GM23338 (cell line): Measurements from ENCODE around the gene CLCN6. TPM values are rescaled to one million over a fixed set of nuclear protein-coding genes. Genes with fewer than 3 reads are reported as not detected.

Experiments used
- ATAC-seq: fragments of 200-7000 bp; cut with Tn5 transposase; 3 replicates; pipeline ENCODE4 v1.9.1; 2020
- DNase-seq: peaks from one replicate; pipeline ENCODE4 v3.0.0-alpha.2; 2015; ENCODE audit warnings: low spot score
- H2AFZ ChIP-seq: fragments of 200-600 bp; sonication (generic); 2 replicates; pipeline ENCODE4 v1.8.0; 2016; ENCODE audit warnings: antibody characterized with exemption, mild to moderate bottlenecking, moderate library complexity
- H3F3A ChIP-seq: fragments of 200-600 bp; sonication (generic); replicated peaks from 2 replicates; pipeline ENCODE4 v1.8.0; 2017; ENCODE audit warnings: antibody characterized with exemption, mixed run types, low read depth
- H3K27ac ChIP-seq: fragments of 200-600 bp; sonication (generic); 2 replicates; pipeline ENCODE4 v1.6.1; 2016; ENCODE audit warnings: low read depth
- H3K27me3 ChIP-seq: fragments of 200-600 bp; sonication (generic); 2 replicates; pipeline ENCODE4 v1.8.0; 2016; ENCODE audit warnings: mild to moderate bottlenecking, mixed run types, moderate library complexity; ENCODE audit not compliant: insufficient read depth
- H3K36me3 ChIP-seq: fragments of 200-600 bp; sonication (generic); 2 replicates; pipeline ENCODE4 v1.8.0; 2016; ENCODE audit warnings: mild to moderate bottlenecking; ENCODE audit not compliant: insufficient read depth
- H3K4me1 ChIP-seq: fragments of 200-600 bp; sonication (generic); 2 replicates; pipeline ENCODE4 v1.8.0; 2016; ENCODE audit warnings: mild to moderate bottlenecking, moderate library complexity; ENCODE audit not compliant: insufficient read depth
- H3K4me2 ChIP-seq: fragments of 200-600 bp; sonication (generic); 2 replicates; pipeline ENCODE4 v1.7.1; 2017; ENCODE audit warnings: mixed run types
- H3K4me3 ChIP-seq: fragments of 200-600 bp; sonication (generic); 2 replicates; pipeline ENCODE4 v1.6.1; 2016; ENCODE audit warnings: mixed run types
- H3K79me2 ChIP-seq: fragments of 200-600 bp; sonication (generic); replicated peaks from 2 replicates; pipeline ENCODE4 v1.8.0; 2017; ENCODE audit warnings: mild to moderate bottlenecking; ENCODE audit not compliant: insufficient read depth
- H3K9me2 ChIP-seq: fragments of 200-600 bp; sonication (generic); 2 replicates; pipeline ENCODE4 v1.8.0; 2017; ENCODE audit not compliant: insufficient read depth
- H4K20me1 ChIP-seq: fragments of 200-600 bp; sonication (generic); replicated peaks from 2 replicates; pipeline ENCODE4 v1.8.0; 2017; ENCODE audit warnings: mild to moderate bottlenecking; ENCODE audit not compliant: insufficient read depth
- H3K27ac Mint-ChIP-seq: 2 replicates; pipeline ENCODE4 v1.8.0; 2020; ENCODE audit warnings: inconsistent platforms, mild to moderate bottlenecking, moderate library complexity, mixed read lengths
- H3K27me3 Mint-ChIP-seq: 3 replicates; pipeline ENCODE4 v1.8.0; 2022; ENCODE audit warnings: low read depth, mild to moderate bottlenecking, moderate library complexity, mixed read lengths, inconsistent platforms; ENCODE audit not compliant: insufficient read depth, poor library complexity
- H3K36me3 Mint-ChIP-seq: 3 replicates; pipeline ENCODE4 v1.8.0; 2021; ENCODE audit warnings: low read depth, mild to moderate bottlenecking, inconsistent platforms, moderate library complexity, mixed read lengths
- H3K4me1 Mint-ChIP-seq: 3 replicates; pipeline ENCODE4 v1.8.0; 2020; ENCODE audit warnings: mild to moderate bottlenecking, inconsistent platforms, mixed read lengths
- H3K4me3 Mint-ChIP-seq: 3 replicates; pipeline ENCODE4 v1.8.0; 2021; ENCODE audit warnings: moderate library complexity, mild to moderate bottlenecking, inconsistent platforms, mixed read lengths
- H3K9me3 Mint-ChIP-seq: 3 replicates; pipeline ENCODE4 v1.8.0; 2020; ENCODE audit warnings: moderate library complexity, mild to moderate bottlenecking, inconsistent platforms, mixed read lengths
- CREB1 ChIP-seq: fragments of 250-450 bp; sonication (Bioruptor Pico); IDR thresholded peaks from 2 replicates; pipeline ENCODE4 v1.5.0; 2020; ENCODE audit warnings: low read depth, mild to moderate bottlenecking, moderate library complexity
- EZH2 ChIP-seq: fragments of 200-600 bp; sonication (generic); IDR thresholded peaks from one replicate; pipeline ENCODE4 v1.8.0; 2017; ENCODE audit warnings: antibody characterized with exemption, mild to moderate bottlenecking, low read depth; ENCODE audit not compliant: unreplicated experiment
- EZH2phosphoT487 ChIP-seq: fragments of 200-600 bp; sonication (generic); IDR thresholded peaks from one replicate; pipeline ENCODE4 v1.8.1; 2018; ENCODE audit warnings: antibody characterized with exemption; ENCODE audit not compliant: unreplicated experiment
- JUNB ChIP-seq: IDR thresholded peaks from one replicate; pipeline ENCODE4 v1.6.1; 2016; ENCODE audit warnings: antibody characterized with exemption; ENCODE audit not compliant: unreplicated experiment
- NANOG ChIP-seq: IDR thresholded peaks from 2 replicates; pipeline ENCODE4 v1.6.1; 2016; ENCODE audit warnings: antibody characterized with exemption, borderline replicate concordance
- POLR2AphosphoS5 ChIP-seq: IDR thresholded peaks from 2 replicates; pipeline ENCODE4 v1.6.1; 2016; ENCODE audit warnings: antibody characterized with exemption, low read depth
- STAT1 ChIP-seq: IDR thresholded peaks from one replicate; pipeline ENCODE4 v1.6.1; 2016; ENCODE audit warnings: antibody characterized with exemption; ENCODE audit not compliant: unreplicated experiment
- ZNF114 ChIP-seq: fragments of 250-450 bp; sonication (Bioruptor Pico); IDR thresholded peaks from 2 replicates; pipeline ENCODE4 v1.5.0; 2020; ENCODE audit warnings: mild to moderate bottlenecking, moderate library complexity
- ZNF331 ChIP-seq: fragments of 250-450 bp; sonication (Bioruptor Pico); IDR thresholded peaks from 2 replicates; pipeline ENCODE4 v1.5.0; 2020; ENCODE audit warnings: low read depth, mild to moderate bottlenecking, moderate library complexity
- polyA plus RNA-seq: library from polyadenylated mRNA; unstranded; fragments of >200 nt; fragmentation: Nextera tagmentation; extraction: Ambion mirVana; gene quantifications from 2 replicates; pipeline ENCODE4 v1.2.1, GENCODE V29; 2016
- total RNA-seq: library from RNA; depleted of rRNA; stranded (reverse); fragments of >200 nt; shearing (Covaris generic); gene quantifications from 2 replicates; pipeline ENCODE4 v1.2.3, GENCODE V29; 2014
- TF ChIP-seq, protein P1 (sequence below): fragments of 250-450 bp; sonication (Bioruptor Pico); IDR thresholded peaks from 2 replicates; pipeline ENCODE4 v1.5.0; 2020; ENCODE audit warnings: mild to moderate bottlenecking, moderate library complexity
- TF ChIP-seq, protein P2 (sequence below): IDR thresholded peaks from one replicate; pipeline ENCODE4 v1.6.1; 2018; ENCODE audit warnings: antibody characterized with exemption; ENCODE audit not compliant: unreplicated experiment
- TF ChIP-seq, protein P3 (sequence below), 2 experiments: fragments of 200-600 bp in 1 of 2; sonication (generic) in 1 of 2; conservative IDR thresholded peaks; 2 replicates each; pipeline versions ENCODE4 v1.5.1 to v1.6.1; 2016 to 2017; ENCODE audit warnings: antibody characterized with exemption in 2 of 2, low read depth in 2 of 2, mild to moderate bottlenecking in 2 of 2, moderate library complexity in 1 of 2

Gene CLCN6
- total and polyA plus RNA-seq, 2 experiments from 2014 or later, result 16.0 to 22.6 TPM

DNA sequence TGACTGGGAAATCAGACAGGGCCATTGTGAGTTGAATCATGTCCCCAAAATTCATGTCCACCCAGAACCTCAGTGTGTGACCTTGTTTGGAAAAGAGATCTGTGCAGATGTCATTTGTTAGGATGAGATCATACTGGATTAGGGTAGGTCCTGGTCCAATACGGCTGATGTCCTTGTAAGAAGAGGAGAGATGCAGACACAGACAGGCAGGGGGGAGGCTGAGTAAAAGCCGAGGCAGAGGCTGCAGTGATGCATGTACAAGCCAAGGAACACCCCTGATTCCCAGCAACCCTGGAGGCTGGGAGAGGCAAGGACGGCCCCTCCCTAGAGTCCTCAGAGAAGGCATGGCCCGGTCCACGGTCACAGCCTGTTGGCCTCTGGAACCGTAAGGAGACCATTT lies 68.6 kb downstream of the CLCN6 start:
- H3K27me3 Mint-ChIP-seq, result peaks cover 14% of the 10 kb centered on the region
- TF ChIP-seq EZH2phosphoT487 (no peak), JUNB (no peak), EZH2 (no peak), ZNF114 (CRISPR knock-in tag) (no peak), NANOG (no peak), STAT1 (no peak), ZNF331 (no peak), CREB1 (CRISPR knock-in tag) (no peak), POLR2AphosphoS5 (no peak)
- TF ChIP-seq, protein P1, sequence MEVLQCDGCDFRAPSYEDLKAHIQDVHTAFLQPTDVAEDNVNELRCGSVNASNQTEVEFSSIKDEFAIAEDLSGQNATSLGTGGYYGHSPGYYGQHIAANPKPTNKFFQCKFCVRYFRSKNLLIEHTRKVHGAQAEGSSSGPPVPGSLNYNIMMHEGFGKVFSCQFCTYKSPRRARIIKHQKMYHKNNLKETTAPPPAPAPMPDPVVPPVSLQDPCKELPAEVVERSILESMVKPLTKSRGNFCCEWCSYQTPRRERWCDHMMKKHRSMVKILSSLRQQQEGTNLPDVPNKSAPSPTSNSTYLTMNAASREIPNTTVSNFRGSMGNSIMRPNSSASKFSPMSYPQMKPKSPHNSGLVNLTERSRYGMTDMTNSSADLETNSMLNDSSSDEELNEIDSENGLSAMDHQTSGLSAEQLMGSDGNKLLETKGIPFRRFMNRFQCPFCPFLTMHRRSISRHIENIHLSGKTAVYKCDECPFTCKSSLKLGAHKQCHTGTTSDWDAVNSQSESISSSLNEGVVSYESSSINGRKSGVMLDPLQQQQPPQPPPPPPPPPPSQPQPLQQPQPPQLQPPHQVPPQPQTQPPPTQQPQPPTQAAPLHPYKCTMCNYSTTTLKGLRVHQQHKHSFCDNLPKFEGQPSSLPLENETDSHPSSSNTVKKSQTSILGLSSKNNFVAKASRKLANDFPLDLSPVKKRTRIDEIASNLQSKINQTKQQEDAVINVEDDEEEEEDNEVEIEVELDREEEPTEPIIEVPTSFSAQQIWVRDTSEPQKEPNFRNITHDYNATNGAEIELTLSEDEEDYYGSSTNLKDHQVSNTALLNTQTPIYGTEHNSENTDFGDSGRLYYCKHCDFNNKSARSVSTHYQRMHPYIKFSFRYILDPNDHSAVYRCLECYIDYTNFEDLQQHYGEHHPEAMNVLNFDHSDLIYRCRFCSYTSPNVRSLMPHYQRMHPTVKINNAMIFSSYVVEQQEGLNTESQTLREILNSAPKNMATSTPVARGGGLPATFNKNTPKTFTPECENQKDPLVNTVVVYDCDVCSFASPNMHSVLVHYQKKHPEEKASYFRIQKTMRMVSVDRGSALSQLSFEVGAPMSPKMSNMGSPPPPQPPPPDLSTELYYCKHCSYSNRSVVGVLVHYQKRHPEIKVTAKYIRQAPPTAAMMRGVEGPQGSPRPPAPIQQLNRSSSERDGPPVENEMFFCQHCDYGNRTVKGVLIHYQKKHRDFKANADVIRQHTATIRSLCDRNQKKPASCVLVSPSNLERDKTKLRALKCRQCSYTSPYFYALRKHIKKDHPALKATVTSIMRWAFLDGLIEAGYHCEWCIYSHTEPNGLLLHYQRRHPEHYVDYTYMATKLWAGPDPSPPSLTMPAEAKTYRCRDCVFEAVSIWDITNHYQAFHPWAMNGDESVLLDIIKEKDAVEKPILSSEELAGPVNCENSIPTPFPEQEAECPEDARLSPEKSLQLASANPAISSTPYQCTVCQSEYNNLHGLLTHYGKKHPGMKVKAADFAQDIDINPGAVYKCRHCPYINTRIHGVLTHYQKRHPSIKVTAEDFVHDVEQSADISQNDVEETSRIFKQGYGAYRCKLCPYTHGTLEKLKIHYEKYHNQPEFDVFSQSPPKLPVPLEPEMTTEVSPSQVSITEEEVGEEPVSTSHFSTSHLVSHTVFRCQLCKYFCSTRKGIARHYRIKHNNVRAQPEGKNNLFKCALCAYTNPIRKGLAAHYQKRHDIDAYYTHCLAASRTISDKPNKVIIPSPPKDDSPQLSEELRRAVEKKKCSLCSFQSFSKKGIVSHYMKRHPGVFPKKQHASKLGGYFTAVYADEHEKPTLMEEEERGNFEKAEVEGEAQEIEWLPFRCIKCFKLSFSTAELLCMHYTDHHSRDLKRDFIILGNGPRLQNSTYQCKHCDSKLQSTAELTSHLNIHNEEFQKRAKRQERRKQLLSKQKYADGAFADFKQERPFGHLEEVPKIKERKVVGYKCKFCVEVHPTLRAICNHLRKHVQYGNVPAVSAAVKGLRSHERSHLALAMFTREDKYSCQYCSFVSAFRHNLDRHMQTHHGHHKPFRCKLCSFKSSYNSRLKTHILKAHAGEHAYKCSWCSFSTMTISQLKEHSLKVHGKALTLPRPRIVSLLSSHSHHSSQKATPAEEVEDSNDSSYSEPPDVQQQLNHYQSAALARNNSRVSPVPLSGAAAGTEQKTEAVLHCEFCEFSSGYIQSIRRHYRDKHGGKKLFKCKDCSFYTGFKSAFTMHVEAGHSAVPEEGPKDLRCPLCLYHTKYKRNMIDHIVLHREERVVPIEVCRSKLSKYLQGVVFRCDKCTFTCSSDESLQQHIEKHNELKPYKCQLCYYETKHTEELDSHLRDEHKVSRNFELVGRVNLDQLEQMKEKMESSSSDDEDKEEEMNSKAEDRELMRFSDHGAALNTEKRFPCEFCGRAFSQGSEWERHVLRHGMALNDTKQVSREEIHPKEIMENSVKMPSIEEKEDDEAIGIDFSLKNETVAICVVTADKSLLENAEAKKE (CRISPR knock-in tag), result no peak
- TF ChIP-seq, protein P2, sequence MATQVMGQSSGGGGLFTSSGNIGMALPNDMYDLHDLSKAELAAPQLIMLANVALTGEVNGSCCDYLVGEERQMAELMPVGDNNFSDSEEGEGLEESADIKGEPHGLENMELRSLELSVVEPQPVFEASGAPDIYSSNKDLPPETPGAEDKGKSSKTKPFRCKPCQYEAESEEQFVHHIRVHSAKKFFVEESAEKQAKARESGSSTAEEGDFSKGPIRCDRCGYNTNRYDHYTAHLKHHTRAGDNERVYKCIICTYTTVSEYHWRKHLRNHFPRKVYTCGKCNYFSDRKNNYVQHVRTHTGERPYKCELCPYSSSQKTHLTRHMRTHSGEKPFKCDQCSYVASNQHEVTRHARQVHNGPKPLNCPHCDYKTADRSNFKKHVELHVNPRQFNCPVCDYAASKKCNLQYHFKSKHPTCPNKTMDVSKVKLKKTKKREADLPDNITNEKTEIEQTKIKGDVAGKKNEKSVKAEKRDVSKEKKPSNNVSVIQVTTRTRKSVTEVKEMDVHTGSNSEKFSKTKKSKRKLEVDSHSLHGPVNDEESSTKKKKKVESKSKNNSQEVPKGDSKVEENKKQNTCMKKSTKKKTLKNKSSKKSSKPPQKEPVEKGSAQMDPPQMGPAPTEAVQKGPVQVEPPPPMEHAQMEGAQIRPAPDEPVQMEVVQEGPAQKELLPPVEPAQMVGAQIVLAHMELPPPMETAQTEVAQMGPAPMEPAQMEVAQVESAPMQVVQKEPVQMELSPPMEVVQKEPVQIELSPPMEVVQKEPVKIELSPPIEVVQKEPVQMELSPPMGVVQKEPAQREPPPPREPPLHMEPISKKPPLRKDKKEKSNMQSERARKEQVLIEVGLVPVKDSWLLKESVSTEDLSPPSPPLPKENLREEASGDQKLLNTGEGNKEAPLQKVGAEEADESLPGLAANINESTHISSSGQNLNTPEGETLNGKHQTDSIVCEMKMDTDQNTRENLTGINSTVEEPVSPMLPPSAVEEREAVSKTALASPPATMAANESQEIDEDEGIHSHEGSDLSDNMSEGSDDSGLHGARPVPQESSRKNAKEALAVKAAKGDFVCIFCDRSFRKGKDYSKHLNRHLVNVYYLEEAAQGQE, result no peak
- TF ChIP-seq, protein P3, sequence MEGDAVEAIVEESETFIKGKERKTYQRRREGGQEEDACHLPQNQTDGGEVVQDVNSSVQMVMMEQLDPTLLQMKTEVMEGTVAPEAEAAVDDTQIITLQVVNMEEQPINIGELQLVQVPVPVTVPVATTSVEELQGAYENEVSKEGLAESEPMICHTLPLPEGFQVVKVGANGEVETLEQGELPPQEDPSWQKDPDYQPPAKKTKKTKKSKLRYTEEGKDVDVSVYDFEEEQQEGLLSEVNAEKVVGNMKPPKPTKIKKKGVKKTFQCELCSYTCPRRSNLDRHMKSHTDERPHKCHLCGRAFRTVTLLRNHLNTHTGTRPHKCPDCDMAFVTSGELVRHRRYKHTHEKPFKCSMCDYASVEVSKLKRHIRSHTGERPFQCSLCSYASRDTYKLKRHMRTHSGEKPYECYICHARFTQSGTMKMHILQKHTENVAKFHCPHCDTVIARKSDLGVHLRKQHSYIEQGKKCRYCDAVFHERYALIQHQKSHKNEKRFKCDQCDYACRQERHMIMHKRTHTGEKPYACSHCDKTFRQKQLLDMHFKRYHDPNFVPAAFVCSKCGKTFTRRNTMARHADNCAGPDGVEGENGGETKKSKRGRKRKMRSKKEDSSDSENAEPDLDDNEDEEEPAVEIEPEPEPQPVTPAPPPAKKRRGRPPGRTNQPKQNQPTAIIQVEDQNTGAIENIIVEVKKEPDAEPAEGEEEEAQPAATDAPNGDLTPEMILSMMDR (conservative IDR thresholded peaks at IDR 0.05; ENCODE audit: low read depth in 2 of 2), result no peak
- no peaks in the 10 kb centered on the region; the same call in 2 of the 3 replicates for H3K4me1 Mint-ChIP-seq
- H3K27me3 ChIP-seq, result no peaks in the 10 kb centered on the region
- no peak for DNase-seq
- no peaks in the 10 kb centered on the region; the same call in 2 of the 3 replicates for H3K36me3 Mint-ChIP-seq
- no peak overlapping the region for H3K27ac Mint-ChIP-seq
- no peaks in the 10 kb centered on the region for H3K79me2 ChIP-seq
- H2AFZ ChIP-seq, result peak overlapping the region; percentile 78
- H3K4me3 ChIP-seq, result no peak overlapping the region
- no peak overlapping the region for H3K4me3 Mint-ChIP-seq
- ATAC-seq, result peak; percentile 28
- no peaks in the 10 kb centered on the region for H3K9me2 ChIP-seq
- no peaks in the 10 kb centered on the region for H3K9me3 Mint-ChIP-seq
- H3K27ac ChIP-seq, result no peak overlapping the region
- H3K4me1 ChIP-seq, result no peaks in the 10 kb centered on the region
- no peaks in the 10 kb centered on the region for H4K20me1 ChIP-seq
- no peak overlapping the region for H3K4me2 ChIP-seq
- H3F3A ChIP-seq, result no peaks in the 10 kb centered on the region
- H3K36me3 ChIP-seq, result no peaks in the 10 kb centered on the region
